Large intestine (tissue), 3 donors: ENCODE data around the gene TSR3. TPM values are rescaled to one million over a fixed set of nuclear protein-coding genes. Genes with fewer than 3 reads are reported as not detected.

Experiments
- DNase-seq, 2 donors: peaks; one replicate each; pipeline versions ENCODE4 v3.0.0 to v3.0.0-alpha.2; 2013
- H3K27ac ChIP-seq: one replicate; pipeline ENCODE4 v1.5.1; 2013; ENCODE audit warnings: low read length
- H3K27me3 ChIP-seq: 2 replicates; pipeline ENCODE4 v1.6.1; 2013; ENCODE audit warnings: low read length; ENCODE audit not compliant: control insufficient read depth, insufficient read depth
- H3K36me3 ChIP-seq: 2 replicates; pipeline ENCODE4 v1.6.1; 2013; ENCODE audit warnings: low read length; ENCODE audit not compliant: control insufficient read depth, insufficient read depth
- H3K4me1 ChIP-seq: one replicate; pipeline ENCODE4 v1.6.1; 2013; ENCODE audit warnings: low read length; ENCODE audit not compliant: control insufficient read depth, insufficient read depth
- H3K4me3 ChIP-seq: one replicate; pipeline ENCODE4 v1.5.1; 2013; ENCODE audit warnings: low read length
- H3K9me3 ChIP-seq: one replicate; pipeline ENCODE4 v1.6.1; 2013; ENCODE audit warnings: mild to moderate bottlenecking, low read depth, low read length, moderate library complexity; ENCODE audit not compliant: control insufficient read depth
- WGBS: methylation state at CpG from one replicate; pipeline ENCODE4 v1.1.5; 2013; ENCODE audit warnings: low lambda C conversion rate; ENCODE audit not compliant: insufficient coverage; 5-methylcytosine and 5-hydroxymethylcytosine counted together
- polyA plus RNA-seq: library from polyadenylated mRNA; unstranded; fragments of 120-200 nt; gene quantifications from one replicate; pipeline ENCODE4 v1.2.1, GENCODE V29; 2013

TSR3 gene
- polyA plus RNA-seq, 1 donor = 40.0 TPM

- Histone ChIP-seq H3K27ac (no peak overlapping the region), H3K9me3 (peaks cover 4% of the 10 kb centered on the region), H3K4me1 (no peaks in the 10 kb centered on the region), H3K4me3 (no peak overlapping the region), H3K36me3 (peaks cover 49% of the 10 kb centered on the region), H3K27me3 (peaks cover 3% of the 10 kb centered on the region)
- no CpG with 5 or more reads among the region's 15 CpGs for whole genome bisulfite sequencing
- DNase-seq = no peak
These were observed 26.4 kb downstream of the TSR3 start for GRCh38 chr16:1325261-1325660.

- Histone ChIP-seq H3K27ac (no peak overlapping the region), H3K4me1 (no peaks in the 10 kb centered on the region), H3K4me3 (no peak overlapping the region)
These were observed 27.3 kb downstream of the TSR3 start for GRCh38 chr16:1324286-1324826.

GRCh38 chr16:1323296-1324239, 28.1 kb downstream of the TSR3 start:
- H3K4me3 ChIP-seq = no peak overlapping the region
- WGBS = no CpG with 5 or more reads among the region's 35 CpGs
- DNase-seq = no peak
- H3K27ac ChIP-seq = no peak overlapping the region
- H3K27me3 ChIP-seq = no peaks in the 10 kb centered on the region
- no peaks in the 10 kb centered on the region for H3K4me1 ChIP-seq
- peaks cover 66% of the 10 kb centered on the region for H3K36me3 ChIP-seq
- peaks cover 2% of the 10 kb centered on the region for H3K9me3 ChIP-seq

More at GRCh38 chr16:1324286-1324826, 27.3 kb downstream of the TSR3 start:
- DNase-seq = no peak
- no peaks in the 10 kb centered on the region for H3K27me3 ChIP-seq
- WGBS = no CpG with 5 or more reads among the region's 22 CpGs
- H3K36me3 ChIP-seq = peaks cover 58% of the 10 kb centered on the region
- no peaks in the 10 kb centered on the region for H3K9me3 ChIP-seq

GRCh38 chr16:1322407-1322806, 29.3 kb downstream of the TSR3 start:
- H3K9me3 ChIP-seq = peaks cover 2% of the 10 kb centered on the region
- no CpG with 5 or more reads among the region's 8 CpGs for WGBS
- no peak overlapping the region for H3K27ac ChIP-seq
- H3K4me3 ChIP-seq = no peak overlapping the region
- no peaks in the 10 kb centered on the region for H3K4me1 ChIP-seq
- H3K27me3 ChIP-seq = no peaks in the 10 kb centered on the region
- H3K36me3 ChIP-seq = peaks cover 77% of the 10 kb centered on the region
- no peak for DNase-seq

- WGBS = no CpG with 5 or more reads among the region's 22 CpGs
- Histone ChIP-seq H3K4me3 (no peak overlapping the region), H3K4me1 (no peaks in the 10 kb centered on the region), H3K9me3 (peaks cover 2% of the 10 kb centered on the region), H3K27ac (no peak overlapping the region), H3K27me3 (no peaks in the 10 kb centered on the region), H3K36me3 (peaks cover 91% of the 10 kb centered on the region)
- no peak for DNase-seq
These were observed 30.9 kb downstream of the TSR3 start for GRCh38 chr16:1320658-1321240.

- H3K27ac ChIP-seq = no peak overlapping the region
- no peak for DNase-seq
- H3K9me3 ChIP-seq = peaks cover 2% of the 10 kb centered on the region
- no peaks in the 10 kb centered on the region for H3K4me1 ChIP-seq
- WGBS = no CpG with 5 or more reads among the region's 12 CpGs
- peaks cover 92% of the 10 kb centered on the region for H3K36me3 ChIP-seq
- H3K27me3 ChIP-seq = no peaks in the 10 kb centered on the region
- no peak overlapping the region for H3K4me3 ChIP-seq
These were observed 31.6 kb downstream of the TSR3 start for GRCh38 chr16:1320097-1320496.

- H3K4me1 ChIP-seq = no peaks in the 10 kb centered on the region
- peaks cover 3% of the 10 kb centered on the region for H3K9me3 ChIP-seq
- no peak overlapping the region for H3K4me3 ChIP-seq
- DNase-seq = no peak
- no peak overlapping the region for H3K27ac ChIP-seq
- no peaks in the 10 kb centered on the region for H3K27me3 ChIP-seq
- WGBS = no CpG with 5 or more reads among the region's 33 CpGs
- H3K36me3 ChIP-seq = peaks cover 92% of the 10 kb centered on the region
These were observed 32.6 kb downstream of the TSR3 start for GRCh38 chr16:1319041-1319440.

- no peak overlapping the region for H3K4me3 ChIP-seq
- no peak overlapping the region for H3K27ac ChIP-seq
- DNase-seq = no peak
- peaks cover 9% of the 10 kb centered on the region for H3K9me3 ChIP-seq
- no CpG with 5 or more reads among the region's 9 CpGs for whole genome bisulfite sequencing
- H3K27me3 ChIP-seq = no peaks in the 10 kb centered on the region
- H3K36me3 ChIP-seq = peaks cover 90% of the 10 kb centered on the region
- no peaks in the 10 kb centered on the region for H3K4me1 ChIP-seq
These were observed 33.5 kb downstream of the TSR3 start for GRCh38 chr16:1318268-1318545.

- Histone ChIP-seq H3K4me1 (peaks cover 5% of the 10 kb centered on the region), H3K36me3 (peaks cover 91% of the 10 kb centered on the region), H3K27me3 (no peaks in the 10 kb centered on the region), H3K9me3 (peaks cover 9% of the 10 kb centered on the region), H3K4me3 (no peak overlapping the region), H3K27ac (no peak overlapping the region)
- no CpG with 5 or more reads among the region's 32 CpGs for WGBS
- DNase-seq = no peak
These were observed 34.0 kb downstream of the TSR3 start for GRCh38 chr16:1317479-1318267.

- peaks cover 14% of the 10 kb centered on the region for H3K4me1 ChIP-seq
- H3K36me3 ChIP-seq = peaks cover 84% of the 10 kb centered on the region
- no CpG with 5 or more reads among the region's 14 CpGs for WGBS
These were observed 35.7 kb downstream of the TSR3 start for GRCh38 chr16:1316033-1316405.

More at GRCh38 chr16:1316033-1316405, 35.7 kb downstream of the TSR3 start:
- no peak for DNase-seq
- no peak overlapping the region for H3K27ac ChIP-seq
- H3K4me3 ChIP-seq = no peak overlapping the region
- no peaks in the 10 kb centered on the region for H3K27me3 ChIP-seq
- H3K9me3 ChIP-seq = peaks cover 9% of the 10 kb centered on the region
